ENCODE measurements around the gene SAA1.

DNA sequence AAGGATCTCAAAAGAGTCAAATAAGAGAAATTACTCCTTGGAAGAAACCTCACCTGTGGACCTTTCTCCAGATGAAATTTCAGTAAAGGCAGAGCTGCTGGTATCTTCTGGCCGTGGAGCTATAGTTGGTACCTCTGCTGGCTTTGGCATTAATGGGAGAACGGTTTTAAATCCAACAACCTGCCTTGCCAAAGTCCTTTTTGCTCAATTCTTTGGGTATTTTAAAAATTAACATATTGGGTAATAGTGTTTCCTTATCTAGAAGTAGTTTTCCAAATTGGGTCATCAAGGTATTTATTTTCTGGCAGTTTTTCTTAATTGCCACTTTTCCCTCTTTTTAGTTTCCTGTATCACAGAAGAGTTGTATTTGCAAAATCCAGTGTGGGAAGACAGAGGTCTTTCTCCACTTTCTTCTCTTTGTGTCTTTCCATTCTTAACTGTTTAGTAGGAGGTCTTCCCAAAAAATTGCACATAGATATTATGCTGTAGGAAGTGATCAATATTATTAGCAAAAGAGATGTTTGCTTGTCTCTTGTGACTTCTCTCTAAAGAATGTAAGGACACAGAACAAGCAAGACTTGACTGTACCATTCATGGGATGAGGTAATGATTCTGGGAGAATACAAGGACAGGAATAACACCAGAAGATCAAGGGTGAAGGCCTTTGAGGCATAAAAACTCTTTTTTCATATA, 29.3 kb upstream of the SAA1 start, which contains the start of gene SAA4:
- TF ChIP-seq, protein P1, sequence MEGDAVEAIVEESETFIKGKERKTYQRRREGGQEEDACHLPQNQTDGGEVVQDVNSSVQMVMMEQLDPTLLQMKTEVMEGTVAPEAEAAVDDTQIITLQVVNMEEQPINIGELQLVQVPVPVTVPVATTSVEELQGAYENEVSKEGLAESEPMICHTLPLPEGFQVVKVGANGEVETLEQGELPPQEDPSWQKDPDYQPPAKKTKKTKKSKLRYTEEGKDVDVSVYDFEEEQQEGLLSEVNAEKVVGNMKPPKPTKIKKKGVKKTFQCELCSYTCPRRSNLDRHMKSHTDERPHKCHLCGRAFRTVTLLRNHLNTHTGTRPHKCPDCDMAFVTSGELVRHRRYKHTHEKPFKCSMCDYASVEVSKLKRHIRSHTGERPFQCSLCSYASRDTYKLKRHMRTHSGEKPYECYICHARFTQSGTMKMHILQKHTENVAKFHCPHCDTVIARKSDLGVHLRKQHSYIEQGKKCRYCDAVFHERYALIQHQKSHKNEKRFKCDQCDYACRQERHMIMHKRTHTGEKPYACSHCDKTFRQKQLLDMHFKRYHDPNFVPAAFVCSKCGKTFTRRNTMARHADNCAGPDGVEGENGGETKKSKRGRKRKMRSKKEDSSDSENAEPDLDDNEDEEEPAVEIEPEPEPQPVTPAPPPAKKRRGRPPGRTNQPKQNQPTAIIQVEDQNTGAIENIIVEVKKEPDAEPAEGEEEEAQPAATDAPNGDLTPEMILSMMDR (IDR thresholded peaks at IDR 0.05; ENCODE audit: insufficient read depth, low read length) = no peak
- TF ChIP-seq POLR2AphosphoS5 (IDR thresholded peaks at IDR 0.05; ENCODE audit: low read depth) = no peak
- TF ChIP-seq, protein P2, sequence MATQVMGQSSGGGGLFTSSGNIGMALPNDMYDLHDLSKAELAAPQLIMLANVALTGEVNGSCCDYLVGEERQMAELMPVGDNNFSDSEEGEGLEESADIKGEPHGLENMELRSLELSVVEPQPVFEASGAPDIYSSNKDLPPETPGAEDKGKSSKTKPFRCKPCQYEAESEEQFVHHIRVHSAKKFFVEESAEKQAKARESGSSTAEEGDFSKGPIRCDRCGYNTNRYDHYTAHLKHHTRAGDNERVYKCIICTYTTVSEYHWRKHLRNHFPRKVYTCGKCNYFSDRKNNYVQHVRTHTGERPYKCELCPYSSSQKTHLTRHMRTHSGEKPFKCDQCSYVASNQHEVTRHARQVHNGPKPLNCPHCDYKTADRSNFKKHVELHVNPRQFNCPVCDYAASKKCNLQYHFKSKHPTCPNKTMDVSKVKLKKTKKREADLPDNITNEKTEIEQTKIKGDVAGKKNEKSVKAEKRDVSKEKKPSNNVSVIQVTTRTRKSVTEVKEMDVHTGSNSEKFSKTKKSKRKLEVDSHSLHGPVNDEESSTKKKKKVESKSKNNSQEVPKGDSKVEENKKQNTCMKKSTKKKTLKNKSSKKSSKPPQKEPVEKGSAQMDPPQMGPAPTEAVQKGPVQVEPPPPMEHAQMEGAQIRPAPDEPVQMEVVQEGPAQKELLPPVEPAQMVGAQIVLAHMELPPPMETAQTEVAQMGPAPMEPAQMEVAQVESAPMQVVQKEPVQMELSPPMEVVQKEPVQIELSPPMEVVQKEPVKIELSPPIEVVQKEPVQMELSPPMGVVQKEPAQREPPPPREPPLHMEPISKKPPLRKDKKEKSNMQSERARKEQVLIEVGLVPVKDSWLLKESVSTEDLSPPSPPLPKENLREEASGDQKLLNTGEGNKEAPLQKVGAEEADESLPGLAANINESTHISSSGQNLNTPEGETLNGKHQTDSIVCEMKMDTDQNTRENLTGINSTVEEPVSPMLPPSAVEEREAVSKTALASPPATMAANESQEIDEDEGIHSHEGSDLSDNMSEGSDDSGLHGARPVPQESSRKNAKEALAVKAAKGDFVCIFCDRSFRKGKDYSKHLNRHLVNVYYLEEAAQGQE (IDR thresholded peaks at IDR 0.05; ENCODE audit: insufficient replicate concordance, low read depth) = no peak
